Epithelial cell of prostate (primary cell): ENCODE measurements around the gene SLC2A5.

Experiments used
- DNase-seq: peaks from one replicate; pipeline ENCODE4 v3.0.0-alpha.2; 2011; ENCODE audit warnings: low read depth, low spot score
- H3K27ac ChIP-seq: fragments of 450-650 bp; 2 replicates; pipeline ENCODE4 v1.5.1; 2017; ENCODE audit warnings: mild to moderate bottlenecking

Gene SLC2A5

DNA sequence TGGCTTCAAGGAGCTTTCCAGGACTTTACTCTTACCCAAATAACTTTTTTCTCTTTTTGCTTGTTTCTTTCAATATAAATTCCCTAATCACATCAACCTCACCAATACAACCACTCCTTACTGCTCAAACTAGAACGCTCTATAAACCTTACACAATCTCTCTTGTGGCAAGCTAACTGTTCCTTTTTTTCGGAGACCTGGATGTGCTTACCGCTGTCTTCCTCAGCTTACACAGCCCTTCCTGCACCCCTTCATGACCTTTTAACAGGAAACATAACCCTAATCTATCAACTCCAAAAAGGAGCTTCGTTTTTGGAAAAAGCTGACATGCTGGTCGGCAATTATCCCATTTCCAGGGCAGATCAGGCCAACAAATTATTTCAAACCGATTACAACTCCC lies 24.1 kb upstream of the SLC2A5 start:
- no peak overlapping the region for H3K27ac ChIP-seq
- DNase-seq = no peak

DNA sequence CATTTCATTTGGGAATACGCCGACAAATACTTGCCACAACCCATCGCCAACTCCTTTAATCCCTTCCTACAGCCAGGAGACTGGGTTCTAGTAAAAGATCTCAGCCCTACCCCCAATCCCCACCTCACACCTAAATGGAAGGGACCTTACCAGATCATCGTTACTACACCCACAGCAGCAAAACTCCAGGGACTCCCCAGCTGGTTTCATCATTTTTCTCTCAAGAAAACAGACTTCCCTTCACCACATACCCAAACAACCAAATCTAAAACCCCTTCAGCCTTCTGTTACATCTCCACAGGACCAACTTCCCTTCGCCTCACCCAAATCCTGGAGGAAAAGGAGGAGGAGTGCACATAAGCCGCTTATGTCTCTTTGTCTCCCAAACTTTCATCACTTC lies 23.7 kb upstream of the SLC2A5 start:
- no peak overlapping the region for H3K27ac ChIP-seq
- no peak for DNase-seq

- no peak overlapping the region for H3K27ac ChIP-seq
- no peak for DNase-seq
Observed at GRCh38 chr1:9088807-9089206, 19.4 kb upstream of the SLC2A5 start.

DNA sequence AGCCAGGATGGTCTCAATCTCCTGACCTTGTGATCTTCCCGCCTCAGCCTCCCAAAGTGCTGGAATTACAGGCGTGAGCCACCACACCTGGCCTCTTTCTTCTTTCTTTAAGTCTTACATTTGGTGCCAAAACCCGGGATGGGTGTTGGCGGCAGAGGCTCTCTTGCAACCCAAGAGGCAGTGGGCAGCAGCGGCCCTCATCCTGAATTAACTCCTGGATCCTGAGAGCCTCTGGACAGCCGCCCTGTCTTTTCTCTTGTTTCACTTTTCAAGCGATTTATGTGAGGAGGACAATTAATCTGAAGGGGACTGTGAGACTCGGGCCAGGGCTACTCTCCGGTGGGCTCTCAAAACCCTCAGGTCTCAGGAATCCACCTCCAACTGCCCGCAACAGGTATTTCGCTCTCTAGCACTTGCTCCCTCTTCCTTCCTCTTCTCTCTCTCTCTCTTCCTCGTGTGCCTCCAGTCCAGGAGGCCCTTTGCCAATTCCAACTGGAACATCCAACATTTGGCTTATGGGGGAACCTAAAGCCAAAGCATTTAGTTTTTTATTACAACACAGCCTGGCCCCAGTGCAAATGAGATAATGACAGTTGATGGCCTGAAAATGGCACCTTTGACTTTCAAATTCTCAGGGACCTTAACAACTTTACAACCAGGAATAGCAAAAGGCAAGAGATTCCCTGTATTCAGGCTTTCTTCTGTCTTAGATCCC lies 18.1 kb upstream of the SLC2A5 start:
- no peak for DNase-seq
- no peak overlapping the region for H3K27ac ChIP-seq

DNA sequence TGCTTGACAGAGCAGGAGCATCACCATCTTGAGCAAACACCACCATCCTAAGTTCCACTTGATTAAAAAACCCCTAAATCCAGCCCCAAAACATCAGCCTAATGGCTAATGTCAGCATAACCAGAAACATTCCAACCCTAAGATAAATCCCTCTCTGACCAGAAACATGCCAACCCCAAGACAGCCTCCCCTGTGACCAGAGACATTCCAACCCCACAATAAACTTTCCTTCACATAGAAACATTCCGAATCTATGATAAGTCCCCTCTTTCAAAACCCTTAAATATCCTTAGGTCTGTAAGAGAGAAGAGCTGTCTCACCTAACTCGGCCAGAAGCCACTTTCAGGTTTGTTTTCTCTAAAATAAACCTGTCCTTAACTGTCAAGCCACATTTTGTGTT lies 17.4 kb upstream of the SLC2A5 start:
- no peak overlapping the region for H3K27ac ChIP-seq
- no peak for DNase-seq

DNA sequence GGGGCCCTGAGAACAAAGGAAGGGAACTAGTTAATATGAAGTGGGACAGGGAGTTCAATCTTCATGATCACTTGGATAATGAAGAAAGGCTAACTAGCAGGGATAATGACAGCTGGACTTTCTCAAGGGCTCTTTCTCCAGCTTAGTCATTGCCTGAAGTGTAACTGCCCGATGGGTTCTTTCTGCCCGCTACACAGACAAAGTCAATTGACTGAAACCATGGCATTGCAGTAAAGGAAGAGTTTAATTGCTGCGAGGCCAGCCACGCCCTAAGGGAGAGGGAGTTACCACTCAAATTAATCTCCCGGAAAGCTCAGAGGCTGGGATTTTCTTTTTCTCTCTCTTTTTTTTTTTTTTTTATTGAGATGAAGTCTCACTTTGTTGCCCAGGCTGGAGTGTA lies 16.6 kb upstream of the SLC2A5 start:
- DNase-seq = no peak

GRCh38 chr1:9085306-9085940 lies 16.0 kb upstream of the SLC2A5 start:
- H3K27ac ChIP-seq = peak overlapping the region; percentile 19
- no peak for DNase-seq

More for the DNA sequence above, 16.6 kb upstream of the SLC2A5 start:
- H3K27ac ChIP-seq = no peak overlapping the region

DNA sequence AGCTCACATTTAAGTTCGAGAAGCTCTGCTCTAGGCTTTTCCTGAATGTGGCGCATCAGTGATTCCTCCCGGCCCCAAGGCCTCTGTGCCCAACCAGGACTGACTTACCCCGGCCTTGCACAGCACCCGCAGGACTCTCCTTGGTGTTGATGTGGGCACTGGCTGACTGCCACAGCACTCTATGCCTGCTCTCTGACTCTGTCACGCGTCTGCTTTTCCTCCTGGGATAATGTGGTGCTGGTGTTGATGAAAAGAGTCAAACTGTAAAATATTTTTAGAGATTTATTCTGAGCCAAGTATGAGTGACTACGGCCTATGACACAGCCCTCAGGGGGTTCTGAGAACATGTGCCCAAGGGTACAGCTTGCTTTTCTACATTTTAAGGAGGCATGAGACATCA lies 15.5 kb upstream of the SLC2A5 start:
- no peak for DNase-seq
- H3K27ac ChIP-seq = peak overlapping the region; percentile 19

DNA sequence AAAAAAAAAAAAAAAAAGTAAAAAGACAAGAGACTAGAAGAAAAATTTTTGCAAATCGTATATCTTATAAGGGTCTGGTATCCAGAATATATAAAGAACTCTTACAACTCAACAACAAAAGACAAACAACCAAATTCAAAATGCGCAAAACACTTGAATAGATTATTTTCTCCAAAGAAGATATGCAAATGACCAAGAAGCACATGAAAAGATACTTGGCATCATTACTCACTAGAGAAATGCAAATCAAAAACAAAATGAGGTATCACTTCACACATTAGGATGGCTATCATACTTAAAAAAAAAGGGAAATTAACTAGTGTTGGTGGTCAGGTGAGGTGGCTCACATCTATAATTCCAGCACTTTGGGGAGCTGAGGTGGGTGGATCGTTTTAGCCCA lies 12.0 kb upstream of the SLC2A5 start:
- peak overlapping the region; percentile 28 for H3K27ac ChIP-seq
- DNase-seq = no peak

DNA sequence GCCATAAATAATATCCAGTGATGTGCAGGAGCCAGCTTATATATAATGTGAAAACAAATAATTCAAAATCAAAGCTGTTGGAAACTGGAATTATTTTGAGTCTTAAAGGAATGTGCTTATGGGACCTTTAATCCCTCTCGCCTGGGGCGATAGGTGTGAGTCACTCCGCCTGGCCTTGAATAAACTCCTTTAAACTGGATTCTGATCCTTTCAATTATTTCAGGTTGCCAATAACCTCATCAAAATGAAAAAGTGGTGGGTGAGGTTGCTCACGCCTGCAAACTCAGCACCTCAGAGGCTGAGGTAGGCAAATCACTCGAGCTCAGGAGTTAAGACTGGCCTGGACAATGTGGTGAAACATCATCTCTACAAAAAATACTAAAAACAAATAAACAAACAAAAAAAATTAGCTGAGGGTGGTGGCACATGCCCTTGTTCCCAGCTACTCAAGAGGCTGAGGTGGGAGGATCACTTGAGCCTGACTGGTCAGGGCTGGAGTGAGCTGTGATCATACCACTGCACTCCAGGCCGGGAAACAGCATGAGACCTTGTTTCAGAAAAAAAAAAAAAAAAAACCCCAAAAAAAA lies 11.4 kb upstream of the SLC2A5 start:
- peak overlapping the region; percentile 28 for H3K27ac ChIP-seq
- peak; percentile 41 for DNase-seq

GRCh38 chr1:9079988-9080704 lies 10.7 kb upstream of the SLC2A5 start:
- DNase-seq = no peak
- peak overlapping the region; percentile 28 for H3K27ac ChIP-seq

GRCh38 chr1:9078752-9079500 lies 9.5 kb upstream of the SLC2A5 start:
- peak overlapping the region; percentile 65 for H3K27ac ChIP-seq
- no peak for DNase-seq

GRCh38 chr1:9078015-9078751 lies 8.7 kb upstream of the SLC2A5 start:
- DNase-seq = no peak
- peak overlapping the region; percentile 65 for H3K27ac ChIP-seq

GRCh38 chr1:9075022-9075421 lies 5.6 kb upstream of the SLC2A5 start:
- peak; percentile 53 for DNase-seq

GRCh38 chr1:9073143-9073542 lies 3.7 kb upstream of the SLC2A5 start:
- no peak for DNase-seq
- H3K27ac ChIP-seq = no peak overlapping the region

More at GRCh38 chr1:9075022-9075421, 5.6 kb upstream of the SLC2A5 start:
- H3K27ac ChIP-seq = peak overlapping the region; percentile 7

DNA sequence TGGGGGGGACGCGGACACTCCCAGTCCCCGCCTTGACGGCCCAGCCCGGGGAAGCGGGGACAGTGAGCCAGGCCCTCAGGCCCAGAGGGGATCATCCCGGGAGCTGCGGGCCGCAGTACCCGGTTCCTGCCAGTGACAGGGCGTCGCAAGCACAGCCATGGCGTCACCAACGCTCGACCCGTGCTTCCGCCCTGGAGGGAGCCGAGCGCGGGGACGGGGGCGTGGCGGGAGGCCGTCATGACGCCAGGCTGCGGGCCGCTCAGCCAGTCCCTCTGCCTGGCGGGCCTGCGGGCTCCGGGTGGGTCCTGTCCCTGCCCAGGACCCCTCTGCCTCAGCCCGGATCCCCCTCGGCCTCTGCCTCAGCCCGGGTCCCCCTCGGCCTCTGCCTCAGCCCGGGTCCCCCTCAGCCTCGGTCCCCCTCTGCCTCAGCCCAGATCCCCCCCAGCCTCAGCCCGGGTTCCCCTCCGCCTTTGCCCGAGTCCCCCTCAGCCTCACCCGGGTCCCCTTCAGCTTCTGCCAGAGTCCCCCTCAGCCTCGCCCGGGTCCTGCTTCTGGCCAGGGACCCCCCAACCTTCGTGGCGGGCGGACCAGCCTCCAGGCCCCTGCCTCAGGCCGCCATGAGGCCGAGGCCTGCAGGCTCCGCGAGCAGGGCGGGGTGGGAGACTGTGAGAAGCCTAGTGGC lies 2.3 kb upstream of the SLC2A5 start:
- no peak overlapping the region for H3K27ac ChIP-seq
- DNase-seq = no peak

DNA sequence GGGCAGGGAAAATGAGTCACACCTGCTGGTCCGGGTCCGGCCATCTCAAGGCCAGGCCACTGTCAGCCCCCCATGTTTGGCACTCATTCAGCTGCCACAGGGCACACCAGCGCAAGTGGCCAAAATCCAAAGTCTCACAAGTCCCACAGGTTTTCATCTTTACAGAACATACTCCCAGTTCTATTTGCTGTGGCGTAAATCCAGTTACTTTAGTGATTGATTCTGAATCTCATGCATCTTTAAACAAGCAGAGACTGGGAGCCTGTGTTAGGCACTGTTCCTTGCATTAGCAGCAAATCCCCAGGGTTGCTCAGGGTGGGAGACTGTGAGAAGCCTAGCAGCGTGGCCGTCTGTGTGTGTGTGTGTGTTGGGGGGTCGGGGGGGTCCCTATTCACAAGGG lies 1.1 kb upstream of the SLC2A5 start:
- H3K27ac ChIP-seq = no peak overlapping the region
- no peak for DNase-seq

DNA sequence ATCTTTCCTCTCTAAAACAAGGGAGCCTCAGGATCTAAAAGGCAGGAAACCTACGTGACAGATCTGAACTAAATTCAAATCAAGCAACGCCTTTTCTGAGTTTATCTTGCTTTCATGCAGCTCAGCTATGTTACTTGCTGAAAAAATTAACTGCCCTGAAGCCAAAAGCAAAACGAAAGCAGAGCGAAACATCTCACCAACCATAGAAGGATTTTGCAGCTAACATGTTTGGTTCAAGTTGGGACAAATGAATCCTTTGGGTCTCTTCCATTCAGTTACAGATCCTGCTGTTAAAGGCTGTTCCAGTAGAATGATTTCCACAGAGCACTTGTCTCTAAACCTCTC lies 482 bp downstream of the SLC2A5 start:
- no peak overlapping the region for H3K27ac ChIP-seq
- DNase-seq = no peak
